Measurements from ENCODE around the gene PALD1. TPM values are rescaled to one million over a fixed set of nuclear protein-coding genes. Genes with fewer than 3 reads are reported as not detected.

The PALD1 gene
- total RNA-seq, 1 donor from 2014 or later, result 4.1 TPM

GRCh38 chr10:70474780-70475179, 3.8 kb upstream of the PALD1 start:
- peaks cover 10% of the 10 kb centered on the region for H3K4me1 Mint-ChIP-seq (ENCODE audit: low read depth)
- TF ChIP-seq CTCF (IDR thresholded peaks at IDR 0.05), result no peak
- H3K9me3 Mint-ChIP-seq (ENCODE audit: low read depth), result no peaks in the 10 kb centered on the region
- H3K4me3 Mint-ChIP-seq (ENCODE audit: unreplicated experiment), result no peak overlapping the region
- no peaks in the 10 kb centered on the region for H3K36me3 Mint-ChIP-seq (ENCODE audit: low read depth)
- no peak overlapping the region for H3K27ac Mint-ChIP-seq (ENCODE audit: unreplicated experiment)
- peaks cover 7% of the 10 kb centered on the region for H3K27me3 Mint-ChIP-seq (ENCODE audit: low read depth)
- no peak for DNase-seq (ENCODE audit: low spot score)

GRCh38 chr10:70475661-70476060, 2.9 kb upstream of the PALD1 start:
- Mint-ChIP-seq H3K36me3 (ENCODE audit: low read depth) (no peaks in the 10 kb centered on the region), H3K4me3 (ENCODE audit: unreplicated experiment) (no peak overlapping the region), H3K27ac (ENCODE audit: unreplicated experiment) (no peak overlapping the region), H3K27me3 (ENCODE audit: low read depth) (peaks cover 5% of the 10 kb centered on the region), H3K9me3 (ENCODE audit: low read depth) (no peaks in the 10 kb centered on the region), H3K4me1 (ENCODE audit: low read depth) (peaks cover 10% of the 10 kb centered on the region)
- DNase-seq (ENCODE audit: low spot score), result no peak
- no peak for TF ChIP-seq CTCF (IDR thresholded peaks at IDR 0.05)

GRCh38 chr10:70476249-70477035, 2.1 kb upstream of the PALD1 start:
- no peak for TF ChIP-seq CTCF (IDR thresholded peaks at IDR 0.05)
- Mint-ChIP-seq H3K9me3 (ENCODE audit: low read depth) (no peaks in the 10 kb centered on the region), H3K4me3 (ENCODE audit: unreplicated experiment) (no peak overlapping the region), H3K36me3 (ENCODE audit: low read depth) (no peaks in the 10 kb centered on the region), H3K4me1 (ENCODE audit: low read depth) (peaks cover 10% of the 10 kb centered on the region), H3K27ac (ENCODE audit: unreplicated experiment) (no peak overlapping the region), H3K27me3 (ENCODE audit: low read depth) (peaks cover 5% of the 10 kb centered on the region)
- no peak for DNase-seq (ENCODE audit: low spot score)

GRCh38 chr10:70477661-70478162, 855 bp upstream of the PALD1 start:
- no peak for TF ChIP-seq CTCF (IDR thresholded peaks at IDR 0.05)
- peak overlapping the region; percentile 69 for H3K4me3 Mint-ChIP-seq (ENCODE audit: unreplicated experiment)
- peaks cover 17% of the 10 kb centered on the region for H3K4me1 Mint-ChIP-seq (ENCODE audit: low read depth)
- no peak overlapping the region for H3K27ac Mint-ChIP-seq (ENCODE audit: unreplicated experiment)
- no peak for DNase-seq (ENCODE audit: low spot score)
- H3K27me3 Mint-ChIP-seq (ENCODE audit: low read depth), result peaks cover 5% of the 10 kb centered on the region
- no peaks in the 10 kb centered on the region for H3K9me3 Mint-ChIP-seq (ENCODE audit: low read depth)
- H3K36me3 Mint-ChIP-seq (ENCODE audit: low read depth), result no peaks in the 10 kb centered on the region

- DNase-seq (ENCODE audit: low spot score), result no peak
- peaks cover 5% of the 10 kb centered on the region for H3K27me3 Mint-ChIP-seq (ENCODE audit: low read depth)
- H3K36me3 Mint-ChIP-seq (ENCODE audit: low read depth), result no peaks in the 10 kb centered on the region
- H3K27ac Mint-ChIP-seq (ENCODE audit: unreplicated experiment), result no peak overlapping the region
- peak overlapping the region; percentile 64 for H3K4me3 Mint-ChIP-seq (ENCODE audit: unreplicated experiment)
- H3K4me1 Mint-ChIP-seq (ENCODE audit: low read depth), result peaks cover 28% of the 10 kb centered on the region
- H3K9me3 Mint-ChIP-seq (ENCODE audit: low read depth), result no peaks in the 10 kb centered on the region
- TF ChIP-seq CTCF (IDR thresholded peaks at IDR 0.05), result peak; percentile 39
Measured at GRCh38 chr10:70479165-70479581, 606 bp downstream of the PALD1 start.

Measured in chondrocyte (in vitro differentiated cells).